ENCODE measurements around the gene NOA1.
A peak's percentile ranks its signal among the peaks of the same experiment; 100 is the strongest.

NOA1 gene

GRCh38 chr4:56977321-56978012 lies at the start of gene NOA1:
Gene NOA1, minus strand, starts transcription at chr4:56977606. Its CDS starts 21 bp downstream, at chr4:56977585.
- peak; percentile 98 for DNase-seq

GRCh38 chr4:57023104-57023503 lies 45.7 kb upstream of the NOA1 start:
- DNase-seq: no peak

DNA sequence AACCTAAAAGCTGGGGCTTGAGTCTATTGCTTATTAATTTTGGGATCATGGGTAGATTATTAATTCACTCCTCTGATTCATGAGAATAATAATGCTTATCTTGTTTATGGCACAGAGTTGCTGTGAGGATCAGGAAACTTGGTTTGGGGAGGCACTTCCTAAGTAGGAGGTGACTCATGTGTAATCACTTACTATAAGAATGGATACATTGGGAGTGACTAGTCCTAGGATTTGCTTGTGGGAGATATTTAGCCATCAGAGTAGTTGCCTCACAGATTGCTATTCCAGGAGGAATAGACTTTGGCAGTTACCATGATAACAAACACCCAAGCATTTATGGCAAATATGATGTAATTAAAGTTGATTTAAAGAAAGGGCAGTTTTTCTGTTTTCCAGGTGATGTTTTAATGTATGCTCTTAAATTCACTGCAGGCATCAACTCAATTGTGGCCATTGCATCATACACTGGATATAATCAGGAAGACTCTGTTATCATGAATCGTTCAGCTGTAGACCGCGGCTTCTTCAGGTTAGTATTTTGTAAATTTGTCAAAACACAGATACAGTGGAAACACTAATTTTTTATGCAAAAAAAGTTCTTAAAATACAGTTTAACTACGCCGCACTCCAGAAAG lies 43.2 kb upstream of the NOA1 start:
- DNase-seq: no peak

- no peak for DNase-seq
Observed at GRCh38 chr4:57018980-57019379, 41.6 kb upstream of the NOA1 start.

GRCh38 chr4:57013543-57014120 lies 36.2 kb upstream of the NOA1 start:
- DNase-seq: no peak

DNA sequence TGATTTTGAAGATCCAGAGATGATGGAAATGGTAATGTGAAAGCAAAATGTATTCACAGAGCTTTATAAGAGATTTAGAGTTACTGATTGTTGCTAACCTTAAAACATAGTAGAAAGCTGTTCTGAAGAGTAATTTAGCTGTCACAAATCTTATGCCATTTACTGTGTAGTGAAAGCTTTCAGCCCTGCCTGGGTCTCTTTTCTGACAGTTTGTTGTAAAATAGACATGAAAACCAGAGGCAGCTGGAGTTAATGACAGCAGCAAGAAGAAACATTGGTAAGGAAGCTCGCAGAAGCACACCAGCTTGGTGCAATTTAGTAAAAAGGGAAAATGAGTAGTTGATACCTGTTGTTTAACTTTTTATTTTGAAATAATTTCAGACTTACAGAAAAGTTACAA lies 22.3 kb upstream of the NOA1 start:
- no peak for DNase-seq

DNA sequence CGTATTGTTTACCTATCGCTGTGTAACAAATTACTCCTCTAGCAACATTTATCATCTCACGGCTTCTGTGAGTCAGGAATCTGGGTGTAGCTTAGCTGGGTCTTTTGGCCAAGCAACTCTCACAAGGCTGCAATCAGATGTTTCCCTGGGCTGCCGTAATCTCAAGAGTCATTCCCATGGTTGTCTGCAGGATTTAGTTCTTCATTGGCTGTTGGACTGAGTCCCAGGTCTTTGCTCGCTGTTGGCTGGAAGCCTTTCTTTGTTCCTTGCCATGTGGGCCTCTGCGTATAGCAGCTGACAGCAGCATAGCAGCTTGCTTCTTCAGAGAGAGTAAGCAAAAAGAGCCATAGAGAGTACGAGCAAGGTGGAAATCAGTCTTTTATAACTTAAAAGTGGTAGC lies 18.1 kb upstream of the NOA1 start:
- DNase-seq: no peak

DNA sequence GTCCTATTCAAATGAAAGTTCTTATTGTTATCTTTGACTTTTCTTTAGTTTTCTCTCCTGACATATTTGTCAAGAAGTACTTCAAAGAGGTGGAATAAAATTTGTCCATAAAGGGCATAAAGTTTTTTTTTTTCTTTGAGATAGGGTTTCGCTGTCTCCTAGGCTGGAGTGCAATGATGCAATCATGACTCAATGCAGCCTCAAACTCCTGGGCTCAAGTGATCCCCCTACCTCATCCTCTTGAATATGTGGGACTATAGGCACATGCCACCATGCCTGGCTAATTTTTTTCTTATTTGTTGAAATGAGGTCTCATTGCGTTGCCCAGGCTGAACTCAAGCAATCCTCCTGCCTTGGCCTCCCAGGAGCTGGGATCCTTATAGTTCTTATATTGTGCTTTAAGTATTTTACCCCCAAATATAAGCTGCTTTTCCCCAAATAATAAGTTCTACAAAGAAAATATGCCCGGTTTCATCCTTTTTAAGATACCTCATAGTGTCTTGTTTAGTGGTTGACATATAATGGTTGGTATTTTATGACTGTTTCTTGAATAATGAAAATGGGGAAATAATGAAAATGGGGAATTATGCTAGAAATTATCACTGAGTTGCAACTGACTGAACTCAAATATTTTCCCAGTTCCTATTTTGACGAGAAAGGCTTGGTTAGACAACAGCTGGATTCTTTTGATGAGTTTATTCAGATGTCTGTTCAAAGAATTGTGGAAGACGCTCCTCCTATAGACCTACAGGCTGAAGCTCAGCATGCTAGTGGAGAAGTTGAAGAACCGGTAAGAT lies 12.9 kb upstream of the NOA1 start:
- no peak for DNase-seq

GRCh38 chr4:56986952-56987351 lies 9.5 kb upstream of the NOA1 start:
- no peak for DNase-seq

DNA sequence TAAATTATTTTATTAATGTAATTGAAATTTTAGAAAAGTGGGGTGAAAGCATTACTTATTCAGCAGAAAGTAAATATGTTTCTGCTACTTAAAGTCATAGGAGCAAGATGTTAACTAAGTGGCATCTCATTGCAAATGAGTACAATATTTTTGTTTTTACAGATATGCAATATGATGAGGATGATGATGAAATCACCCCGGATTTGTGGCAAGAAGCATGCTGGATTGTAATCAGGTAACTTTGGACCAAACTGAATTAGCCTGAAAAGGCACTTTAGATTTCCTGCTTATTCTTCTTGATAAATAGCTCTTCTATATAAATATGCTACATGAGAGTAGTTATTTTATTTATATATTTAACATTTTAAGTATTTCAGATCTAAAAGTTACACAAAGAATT lies 8.8 kb upstream of the NOA1 start:
- DNase-seq: no peak

GRCh38 chr4:56981795-56982201 lies 4.4 kb upstream of the NOA1 start:
- no peak for DNase-seq

DNA sequence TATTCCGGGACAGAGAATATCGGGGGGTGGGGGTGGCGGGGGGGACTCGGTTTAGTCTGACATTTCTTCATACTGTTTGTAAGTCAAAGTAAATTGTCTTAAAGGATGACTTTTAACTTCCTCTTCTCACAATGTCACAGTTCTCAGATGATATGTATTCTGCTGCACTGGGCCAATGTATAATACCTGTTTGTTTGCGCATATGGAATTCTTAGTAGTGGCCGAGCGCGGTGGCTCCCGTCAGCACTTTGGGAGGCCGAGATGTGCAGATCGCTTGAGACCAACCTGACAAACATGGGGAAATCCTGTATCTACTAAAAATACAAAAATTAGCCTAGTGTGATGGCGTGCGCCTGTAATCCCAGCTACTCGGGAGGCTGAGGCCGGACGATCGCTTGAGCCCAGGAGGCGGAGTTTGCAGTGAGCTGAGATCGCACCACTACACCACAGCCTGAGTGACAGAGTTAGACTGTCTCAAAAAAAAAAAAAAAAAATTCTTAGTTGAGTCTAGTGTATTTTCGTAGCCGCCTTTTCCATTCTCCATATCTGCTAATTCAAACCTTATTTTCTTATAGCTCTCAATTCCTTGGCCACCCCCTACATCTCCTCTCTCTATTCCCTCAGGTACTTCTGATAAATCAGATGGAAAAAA lies 2.1 kb upstream of the NOA1 start:
- peak; percentile 38 for DNase-seq

DNA sequence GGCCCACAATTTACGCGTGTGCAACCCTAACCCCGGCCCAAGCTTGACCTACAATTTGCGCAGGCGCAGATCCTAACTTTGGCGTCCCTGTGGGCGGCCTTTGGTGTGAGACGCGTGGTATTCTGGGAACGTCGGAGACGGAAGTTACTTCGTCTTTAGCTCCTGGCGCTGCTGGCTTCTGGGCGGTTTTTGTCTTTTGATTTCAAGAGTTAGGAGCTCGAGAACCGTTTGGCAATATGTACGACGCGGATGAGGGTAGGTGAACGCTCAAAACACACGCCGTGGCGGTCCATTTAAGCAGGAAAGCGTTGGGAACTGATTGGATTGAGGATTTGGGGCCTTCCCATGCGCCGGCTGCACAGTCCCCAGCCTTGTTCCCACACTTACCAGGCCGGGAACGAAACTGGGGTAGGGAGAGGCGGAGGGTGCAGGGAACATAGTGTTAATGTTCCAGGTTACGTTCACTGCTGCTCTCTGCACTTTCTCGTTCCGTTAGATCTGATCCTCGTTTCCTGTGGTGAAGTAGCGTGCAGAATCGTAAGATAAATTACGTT lies 1.4 kb upstream of the NOA1 start, which contains the start of gene POLR2B:
Gene POLR2B, plus strand, starts transcription at position 147 of the 554 bp plus-strand sequence. Its CDS starts 90 bp downstream, at position 237.
- peak; percentile 90 for DNase-seq

DNA sequence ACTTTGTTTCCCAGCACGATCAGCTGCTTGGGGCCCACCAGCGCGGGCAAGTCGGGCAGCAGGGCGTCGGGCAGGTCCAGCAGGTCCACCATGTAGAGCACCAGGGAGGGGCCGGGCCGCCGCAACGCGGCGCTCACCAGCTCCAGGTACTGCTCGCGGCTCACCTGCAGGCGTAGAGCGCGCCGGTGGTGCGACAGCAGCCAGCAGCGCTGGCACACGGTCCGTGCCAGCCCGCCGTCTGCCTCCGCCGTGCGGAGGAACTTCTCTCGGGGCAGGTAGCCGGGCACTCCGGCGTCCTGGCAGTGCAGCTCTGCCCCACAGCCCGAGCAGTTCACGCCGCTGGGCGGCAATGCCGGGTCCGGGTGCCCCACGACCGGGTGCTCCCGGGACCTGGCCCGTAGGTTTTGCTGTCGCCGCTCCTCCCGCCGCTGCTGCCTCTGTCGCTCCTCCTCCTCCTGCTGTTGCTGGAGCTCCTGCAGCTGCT lies 527 bp downstream of the NOA1 start:
- peak; percentile 38 for DNase-seq

GRCh38 chr4:56976283-56976836 lies 1.0 kb downstream of the NOA1 start:
- no peak for DNase-seq

DNA sequence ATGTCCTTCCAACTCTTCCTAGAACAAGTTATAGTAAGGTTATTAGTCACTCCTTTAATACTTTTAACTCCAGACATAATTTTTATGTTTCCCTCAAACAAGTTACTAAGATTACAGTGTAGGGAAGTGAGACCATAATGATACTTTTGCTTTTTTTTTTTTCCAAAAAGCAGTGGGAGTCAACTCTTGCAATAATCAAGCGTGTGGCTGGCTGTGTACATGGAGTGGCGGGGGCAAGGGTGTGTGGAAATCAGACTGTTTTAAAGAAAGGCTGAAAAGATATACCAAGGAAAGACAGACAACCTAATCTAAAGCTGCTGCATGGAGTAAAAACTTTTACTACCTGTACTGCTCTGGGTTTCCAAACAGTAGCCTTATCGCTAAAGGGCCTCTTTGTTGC lies 4.1 kb downstream of the NOA1 start:
- DNase-seq: no peak

GRCh38 chr4:56972809-56973208 lies 4.6 kb downstream of the NOA1 start:
- no peak for DNase-seq

- DNase-seq: no peak
Observed at GRCh38 chr4:56972389-56972788, 5.0 kb downstream of the NOA1 start.

DNA sequence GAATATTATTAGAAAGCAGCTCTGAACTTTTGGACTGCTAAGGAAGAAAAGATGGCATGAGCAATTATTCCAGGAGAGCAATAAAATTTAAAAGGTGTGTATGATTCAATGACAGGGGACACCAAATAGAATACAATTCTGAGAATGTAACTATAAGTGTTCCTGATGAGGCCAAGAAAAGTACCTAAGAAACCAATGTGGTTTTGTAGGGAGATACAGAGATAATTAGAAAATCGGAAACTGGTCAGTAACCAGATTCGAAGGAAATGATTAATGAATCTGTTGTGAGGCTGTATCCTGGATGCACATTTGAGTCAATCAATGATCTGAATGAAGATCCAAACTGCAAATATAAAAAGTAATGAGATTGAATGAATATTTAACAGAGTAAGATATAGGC lies 6.0 kb downstream of the NOA1 start:
- no peak for DNase-seq

DNA sequence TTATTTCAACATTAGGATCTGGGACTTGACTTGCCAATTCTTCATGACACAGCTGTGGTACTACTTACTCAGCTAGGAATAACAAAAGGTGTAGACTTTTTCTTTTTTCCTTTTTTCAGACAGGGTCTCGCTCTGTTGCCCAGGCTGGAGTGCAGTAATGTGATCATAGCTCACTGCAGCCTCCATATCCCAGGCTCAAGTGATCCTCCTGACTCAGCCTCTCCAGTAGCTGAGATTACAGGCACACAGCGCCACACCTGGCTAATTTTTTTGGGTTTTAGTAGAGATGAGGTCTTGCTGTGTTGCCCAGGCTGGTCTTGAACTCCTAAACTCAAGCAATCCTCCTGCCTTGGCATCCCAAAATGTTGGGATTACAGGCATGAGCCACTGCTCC lies 16.3 kb downstream of the NOA1 start:
- DNase-seq: no peak

GRCh38 chr4:56959100-56959499 lies 18.3 kb downstream of the NOA1 start:
- no peak for DNase-seq

DNA sequence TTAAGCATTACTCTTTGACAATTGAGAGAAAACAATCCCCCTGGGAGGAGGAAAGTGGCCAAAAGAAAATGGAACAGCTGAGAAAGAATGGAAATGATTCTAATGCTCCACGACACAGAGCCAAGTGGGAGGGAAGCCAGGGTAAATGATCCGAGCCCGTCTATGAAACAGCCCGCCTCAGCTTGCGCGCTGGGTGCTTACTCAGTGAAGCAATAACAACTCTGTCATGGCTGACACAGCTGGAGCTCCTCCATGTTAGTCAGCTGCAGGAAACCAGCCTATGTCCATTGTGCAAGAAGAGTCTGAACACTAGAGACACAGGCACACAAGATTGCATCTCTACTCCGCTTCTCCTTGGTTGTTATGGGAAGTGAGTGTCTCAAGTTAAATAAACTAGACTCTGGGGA lies 19.3 kb downstream of the NOA1 start:
- DNase-seq: peak; percentile 43

Data from CD4-positive, alpha-beta T cell treated with Interferon gamma for 1 hour (primary cell).